GM21737 (cell line): Measurements from ENCODE around the gene HNRNPLL.

ENCODE experiments used
- ATAC-seq: cut with Tn5 transposase; IDR thresholded peaks from one replicate; pipeline ENCODE4 v1.9.1; 2021; ENCODE audit warnings: mild to moderate bottlenecking, moderate library complexity; ENCODE audit not compliant: unreplicated experiment

HNRNPLL gene

DNA sequence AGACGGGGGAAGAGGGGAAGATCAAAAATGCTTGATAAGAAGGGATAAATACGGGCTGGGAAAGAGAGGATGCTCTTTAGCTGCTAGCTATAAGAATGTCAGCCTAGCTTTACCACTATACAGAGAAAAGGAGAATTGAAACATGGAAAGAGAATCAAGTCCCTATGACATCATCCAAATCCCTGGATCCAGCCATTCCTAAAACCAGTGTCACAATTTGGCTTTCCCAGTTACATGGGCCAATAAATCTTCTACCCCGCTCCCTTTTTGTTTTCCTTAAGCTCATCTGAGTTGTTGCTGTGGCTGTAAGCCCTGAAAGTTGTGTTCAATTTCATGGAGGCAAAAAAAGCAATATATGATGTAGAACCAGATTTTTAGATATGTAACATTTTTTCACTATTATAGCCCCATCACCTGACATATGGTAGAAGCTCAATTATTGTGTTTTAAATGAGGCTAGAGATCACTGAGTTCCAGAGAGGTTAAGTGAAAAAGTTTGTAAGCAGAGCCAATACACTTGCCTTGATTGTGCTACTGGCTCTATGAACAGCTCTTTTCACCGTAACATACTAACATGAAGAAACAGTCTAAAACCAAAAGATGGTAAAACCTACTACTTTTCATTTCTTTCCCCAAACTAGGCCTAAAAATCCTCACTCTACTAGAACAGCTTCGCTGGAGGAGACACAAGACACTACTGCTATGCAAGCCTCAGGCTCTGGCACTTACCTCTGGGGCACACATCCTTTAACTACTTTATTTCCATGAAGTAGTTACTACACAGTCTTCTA, 4.3 kb downstream of the HNRNPLL start:
- ATAC-seq = no peak

DNA sequence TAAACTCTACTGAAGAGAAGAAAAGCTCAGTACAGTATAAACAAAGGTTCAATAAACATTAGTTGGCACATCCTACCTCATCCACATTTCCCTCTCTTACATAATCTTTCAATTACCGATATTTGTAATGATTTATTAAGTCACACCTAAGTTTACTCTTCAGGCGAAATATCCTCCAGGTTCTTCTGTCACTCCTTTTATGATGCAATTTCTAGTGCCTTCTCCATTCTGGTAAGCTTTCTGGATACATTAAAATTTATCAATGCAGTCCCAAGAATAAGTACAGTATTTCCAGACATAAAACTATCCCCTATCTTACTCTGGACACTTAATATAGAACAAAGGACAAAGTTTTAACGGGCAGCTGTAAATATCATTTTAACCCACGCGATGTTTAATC, 5.6 kb downstream of the HNRNPLL start:
- no peak for ATAC-seq

DNA sequence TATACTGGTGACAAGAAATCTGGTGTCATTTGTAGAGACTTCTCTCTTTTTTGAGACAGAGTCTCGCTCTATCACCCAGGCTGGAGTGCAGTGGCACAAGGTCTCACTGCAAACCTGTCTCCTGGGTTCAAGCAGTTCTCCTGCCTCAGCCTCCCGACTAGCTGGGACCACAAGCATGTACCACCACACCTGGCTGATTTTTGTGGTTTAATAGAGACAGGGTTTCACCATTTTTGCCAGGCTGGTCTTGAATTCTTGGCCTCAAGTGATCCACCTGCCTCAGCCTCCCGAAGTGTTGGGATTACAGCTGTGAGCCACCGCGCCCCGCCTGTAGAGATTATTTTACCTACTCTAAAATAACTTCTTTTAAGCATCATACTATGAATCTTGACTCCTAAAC, 6.5 kb downstream of the HNRNPLL start:
- no peak for ATAC-seq

DNA sequence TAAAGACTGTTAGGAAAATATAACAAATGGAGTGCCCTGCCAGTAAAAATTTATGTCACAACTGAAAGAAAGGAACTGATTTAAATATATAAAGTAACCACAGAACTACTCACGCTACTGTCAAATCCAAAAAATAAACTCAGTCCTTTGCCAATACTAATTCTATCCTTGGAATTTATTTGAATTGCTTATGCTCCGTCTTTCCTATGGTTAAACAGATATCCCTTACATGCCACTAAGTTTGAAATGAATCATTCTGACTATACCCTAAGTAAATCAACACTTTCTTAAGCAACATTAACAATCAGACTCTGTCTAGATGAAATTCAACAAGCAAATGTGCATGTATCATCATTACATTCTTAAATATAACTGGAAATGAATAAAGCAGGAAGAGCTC, 9.8 kb downstream of the HNRNPLL start:
- no peak for ATAC-seq

DNA sequence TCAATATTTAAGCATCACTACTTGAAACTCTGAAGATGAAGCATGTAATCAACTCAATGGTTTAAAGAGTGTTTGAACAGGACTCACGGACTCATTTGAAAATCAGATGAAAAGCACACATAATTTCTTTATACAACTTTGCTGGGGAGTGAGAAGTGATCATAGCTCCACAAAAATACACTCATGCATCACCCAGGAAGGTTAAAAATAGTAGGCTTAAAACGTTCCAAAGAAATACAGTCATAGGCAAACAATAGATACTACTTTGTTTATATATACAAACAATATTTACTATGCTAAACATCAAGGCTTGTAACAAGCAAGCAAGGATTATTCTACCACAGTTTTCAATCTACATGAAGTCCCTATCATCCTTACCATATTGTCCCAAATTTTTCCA, 11.6 kb downstream of the HNRNPLL start:
- no peak for ATAC-seq

DNA sequence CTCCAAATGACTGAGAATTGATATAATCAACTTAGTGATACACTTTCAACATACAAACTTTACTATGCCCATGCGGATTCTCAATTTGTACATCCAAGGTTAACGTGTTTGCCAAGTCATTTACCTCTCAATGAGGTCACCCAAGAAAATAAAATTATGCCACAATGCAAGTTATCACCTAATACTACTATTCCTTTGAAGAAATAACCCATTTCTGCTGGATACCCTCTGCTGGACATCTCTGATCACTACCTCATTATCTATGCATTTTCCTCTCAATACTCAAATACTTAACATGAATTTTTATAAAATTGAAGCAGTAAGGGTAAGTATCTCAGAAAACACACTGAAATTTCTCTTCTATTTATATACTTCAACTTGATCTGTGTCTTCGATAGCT, 12.7 kb downstream of the HNRNPLL start:
- ATAC-seq = no peak

DNA sequence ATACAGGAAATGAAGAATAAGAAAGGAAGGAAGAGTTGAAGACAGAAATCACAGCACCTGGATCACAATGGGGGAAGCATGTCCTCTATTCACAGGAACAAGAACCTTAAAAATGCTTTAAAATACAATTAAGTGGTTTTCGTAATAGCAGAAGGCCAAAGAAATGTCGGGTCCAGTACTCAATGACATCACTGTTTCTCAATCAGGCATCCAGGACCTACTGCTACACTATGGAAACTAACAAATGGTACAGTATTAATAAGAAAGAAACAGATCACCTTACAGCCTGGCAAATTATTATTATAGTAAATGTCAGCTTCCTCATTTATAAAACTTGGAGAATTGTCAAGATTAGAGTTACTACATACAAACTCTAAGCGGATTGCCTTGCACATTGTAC, 15.8 kb downstream of the HNRNPLL start:
- ATAC-seq = no peak

DNA sequence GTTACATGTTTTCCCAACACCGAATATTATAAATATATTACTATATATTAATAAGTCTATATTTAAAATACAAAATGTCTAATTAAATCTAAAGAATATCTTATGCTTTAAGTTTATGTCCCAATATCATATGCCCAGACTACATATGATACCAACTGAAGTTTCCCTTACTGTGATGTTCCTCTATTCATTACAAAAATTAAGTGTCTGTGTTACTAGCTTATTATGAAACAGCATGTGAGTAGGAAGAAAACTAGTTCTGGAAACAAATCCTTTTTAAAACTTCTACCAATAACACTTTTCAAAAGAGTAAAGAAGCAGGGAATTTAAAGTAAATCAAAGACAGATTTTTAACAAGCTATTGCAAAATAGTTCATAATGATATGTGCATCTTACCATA, 17.8 kb downstream of the HNRNPLL start:
- ATAC-seq = no peak

DNA sequence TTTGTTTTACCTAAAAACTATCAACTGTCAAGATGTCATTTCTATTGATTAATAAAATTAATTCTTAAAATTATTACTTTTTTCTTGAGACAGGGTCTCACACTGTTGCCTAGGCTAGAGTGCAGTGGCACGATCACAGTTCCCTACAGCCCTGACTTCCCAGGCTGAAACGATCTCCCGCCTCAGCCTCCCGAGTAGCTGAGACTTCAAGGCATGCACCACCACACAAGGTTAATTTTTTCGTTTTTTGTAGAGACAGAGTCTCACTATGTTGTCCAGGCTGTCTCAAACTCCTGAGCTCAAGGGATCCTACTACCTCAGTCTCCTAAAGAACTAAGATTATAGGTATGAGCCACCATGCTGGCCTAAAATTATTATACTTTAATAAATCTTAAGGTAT, 18.7 kb downstream of the HNRNPLL start:
- no peak for ATAC-seq

DNA sequence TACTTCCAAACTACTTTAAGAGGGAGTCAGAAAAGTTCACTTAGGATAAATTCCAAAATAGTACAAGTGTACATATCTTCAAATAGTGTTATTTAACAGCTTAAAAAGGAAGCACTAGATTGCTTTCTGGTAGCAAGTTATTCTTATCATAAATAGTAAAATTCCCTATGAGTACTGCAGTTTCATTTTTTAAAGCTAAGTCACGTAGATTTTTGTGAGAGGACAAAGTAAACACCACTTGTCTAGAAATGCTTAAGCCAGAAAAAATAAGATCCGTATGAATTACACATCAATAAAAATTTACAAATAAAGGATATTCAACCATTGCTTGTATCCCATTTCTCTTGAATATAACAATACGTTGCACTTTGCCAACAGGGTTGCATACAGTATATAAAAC, 19.2 kb downstream of the HNRNPLL start:
- ATAC-seq = no peak

DNA sequence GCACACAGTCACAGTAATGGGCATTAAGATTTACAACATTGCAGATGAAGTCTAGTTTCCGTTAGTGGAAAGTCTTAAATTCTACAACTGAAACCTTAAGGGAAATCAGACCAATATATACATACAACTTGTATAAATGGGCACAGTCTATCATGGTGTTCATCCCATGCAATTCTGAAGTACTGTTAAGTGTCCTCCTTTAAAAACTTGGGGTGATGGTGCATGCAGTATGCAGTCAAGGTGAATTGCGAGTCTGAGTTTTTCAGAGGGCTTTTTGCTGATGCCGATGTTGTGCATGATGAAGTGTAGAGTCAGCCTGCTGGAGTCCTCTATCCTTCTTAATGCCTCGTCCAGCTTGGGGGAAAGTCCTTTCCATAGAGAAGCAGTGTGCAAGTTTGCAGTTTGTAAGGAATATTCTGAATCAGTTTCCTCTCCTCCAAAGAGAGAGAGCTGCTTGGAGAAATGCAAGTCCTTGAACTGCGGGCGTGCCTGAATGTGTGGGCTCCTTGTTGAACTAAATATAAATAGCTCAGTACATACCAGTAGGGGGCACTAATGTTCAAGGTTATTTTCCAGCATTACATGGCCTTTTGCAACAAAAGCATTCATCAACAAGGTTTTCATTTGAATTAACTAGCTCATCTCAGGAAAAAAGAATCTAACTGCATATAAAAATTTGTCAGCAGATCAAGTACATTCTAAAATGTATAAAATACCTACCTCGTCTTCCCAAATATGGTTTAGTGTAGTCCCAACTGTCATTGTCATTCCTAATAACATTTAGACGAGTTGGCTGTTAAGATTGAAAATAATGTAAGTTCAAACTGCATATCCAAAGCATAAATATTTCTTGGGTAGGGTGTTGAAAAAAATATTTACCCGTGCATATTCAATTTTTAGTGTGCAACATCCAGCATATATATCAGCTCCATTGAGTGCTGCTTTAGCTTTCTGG, 21.3 kb downstream of the HNRNPLL start:
- ATAC-seq = no peak

DNA sequence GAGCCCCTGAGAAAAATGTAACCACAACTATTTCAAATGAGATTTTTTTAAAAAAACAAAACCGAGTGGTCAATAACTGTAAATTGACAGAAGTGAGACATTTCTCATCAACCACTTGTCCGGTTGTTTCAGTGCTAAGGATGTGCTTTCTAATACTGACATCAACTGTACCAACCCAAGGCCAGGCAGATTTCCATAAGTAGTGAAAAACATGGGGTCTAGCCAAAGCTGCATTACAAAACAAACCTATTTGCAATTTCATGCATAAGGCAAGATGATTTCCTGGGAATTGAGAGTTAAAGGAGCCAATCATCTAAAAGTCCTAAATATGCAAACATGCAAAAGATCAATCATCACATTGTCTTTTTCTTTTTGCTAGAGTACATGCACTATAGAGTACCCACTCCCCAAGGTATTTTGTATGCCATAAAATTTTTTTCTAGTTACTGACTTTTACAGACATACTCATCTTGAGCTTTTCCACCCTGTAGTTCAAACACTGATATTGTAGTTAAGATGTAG, 22.6 kb downstream of the HNRNPLL start:
- no peak for ATAC-seq

DNA sequence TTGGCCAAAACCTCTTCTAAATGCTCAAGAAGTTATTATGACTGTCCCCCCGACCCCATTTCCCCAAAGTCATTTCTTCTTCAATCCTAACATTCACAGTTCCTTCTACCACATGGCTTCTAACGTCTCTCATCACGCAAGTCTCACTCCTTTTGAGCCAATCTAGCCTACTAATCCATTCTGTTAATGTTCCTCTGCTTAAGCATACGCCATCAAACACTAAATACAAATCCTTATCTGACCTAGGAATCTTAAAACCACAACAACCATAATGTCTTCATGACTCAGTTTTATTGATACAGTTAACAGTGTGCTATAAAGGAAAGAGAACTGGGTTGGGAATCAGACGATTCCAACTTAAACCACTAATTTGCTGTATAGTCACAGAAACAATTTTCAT, 23.9 kb downstream of the HNRNPLL start:
- ATAC-seq = no peak

DNA sequence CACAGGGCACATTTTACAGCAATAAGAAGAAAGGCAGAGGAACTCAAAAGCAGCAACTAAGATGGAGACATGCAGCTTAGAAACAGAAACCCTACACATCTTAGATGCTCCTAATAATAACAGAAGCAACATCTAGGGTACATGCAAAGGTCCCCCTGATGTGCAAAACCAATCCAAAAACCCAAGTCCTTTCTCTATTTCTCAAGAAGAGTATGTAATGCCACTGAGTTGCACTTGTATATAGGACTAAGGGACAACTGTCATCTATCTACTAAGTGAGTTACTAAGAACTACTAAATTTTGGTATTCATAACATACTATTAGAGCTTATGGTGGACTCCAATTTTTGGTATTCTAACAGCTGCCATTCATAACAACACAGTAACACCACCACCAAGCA, 28.4 kb downstream of the HNRNPLL start:
- no peak for ATAC-seq

DNA sequence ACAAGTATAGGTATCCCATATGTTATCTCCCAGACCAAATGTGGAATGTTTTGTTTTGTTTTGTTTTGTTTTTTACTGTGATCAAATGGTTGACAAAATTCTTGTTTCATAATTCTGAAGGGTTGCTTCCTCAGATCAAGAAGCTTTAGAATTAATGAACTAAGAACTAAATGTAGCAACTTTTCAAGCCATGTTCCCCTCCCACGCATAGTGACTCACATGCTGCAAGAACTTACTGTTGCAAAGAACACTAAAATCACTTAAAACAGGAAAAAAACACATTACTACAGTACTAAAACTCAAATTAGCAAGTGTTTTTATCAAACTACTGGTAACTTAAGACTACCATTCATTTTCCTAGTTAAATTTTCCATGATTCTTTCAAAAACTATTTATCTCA, 30.6 kb downstream of the HNRNPLL start:
- ATAC-seq = no peak

DNA sequence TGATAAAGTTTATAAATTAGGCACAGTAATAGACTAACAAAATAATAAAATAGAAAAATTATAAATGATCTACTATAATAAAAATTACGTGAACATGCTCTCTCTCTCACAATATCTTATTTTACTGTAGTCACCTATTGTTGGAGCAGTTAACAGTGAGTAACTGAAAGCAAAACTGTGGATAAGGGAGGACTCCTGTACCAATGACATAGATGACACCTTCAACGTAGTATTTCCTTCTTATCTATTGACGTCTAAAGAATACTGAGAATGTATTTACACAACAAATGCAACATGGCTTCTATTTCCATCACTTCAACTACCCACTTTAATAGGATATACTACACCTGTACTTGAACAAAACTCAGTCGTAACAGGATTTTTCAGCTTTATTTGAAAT, 31.5 kb downstream of the HNRNPLL start:
- no peak for ATAC-seq

DNA sequence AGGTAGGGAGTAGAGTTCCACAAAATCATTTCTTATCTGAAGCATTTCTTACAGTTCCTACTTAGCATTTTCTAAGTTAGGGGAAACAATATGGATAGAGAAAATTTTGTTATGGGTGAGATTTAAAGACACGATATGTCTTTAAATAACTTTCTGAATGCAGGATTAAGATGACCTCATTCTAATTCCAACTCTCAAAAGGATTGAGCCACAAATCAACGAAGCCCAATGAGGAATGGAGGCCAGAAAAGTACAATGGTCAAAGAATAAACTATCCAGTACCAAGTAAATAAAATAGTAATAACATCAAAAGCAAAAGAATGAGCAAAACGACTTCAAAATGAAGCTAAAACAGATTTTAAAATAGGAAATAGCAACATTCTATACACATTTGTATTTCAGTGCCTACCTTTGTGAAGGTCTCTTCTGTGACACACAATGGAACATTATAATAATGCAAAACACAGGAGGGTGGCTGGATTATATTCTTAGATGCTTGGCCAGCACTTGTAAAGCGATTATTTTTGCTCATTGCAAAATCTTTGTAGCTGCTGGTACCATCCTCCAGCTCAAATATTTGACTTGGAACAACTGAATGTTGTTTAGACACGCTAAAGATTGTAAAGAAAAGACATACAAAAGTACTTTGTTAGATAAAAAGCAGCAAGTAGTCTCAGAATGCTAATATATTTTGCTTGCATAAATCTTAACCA, 33.8 kb downstream of the HNRNPLL start:
- no peak for ATAC-seq

DNA sequence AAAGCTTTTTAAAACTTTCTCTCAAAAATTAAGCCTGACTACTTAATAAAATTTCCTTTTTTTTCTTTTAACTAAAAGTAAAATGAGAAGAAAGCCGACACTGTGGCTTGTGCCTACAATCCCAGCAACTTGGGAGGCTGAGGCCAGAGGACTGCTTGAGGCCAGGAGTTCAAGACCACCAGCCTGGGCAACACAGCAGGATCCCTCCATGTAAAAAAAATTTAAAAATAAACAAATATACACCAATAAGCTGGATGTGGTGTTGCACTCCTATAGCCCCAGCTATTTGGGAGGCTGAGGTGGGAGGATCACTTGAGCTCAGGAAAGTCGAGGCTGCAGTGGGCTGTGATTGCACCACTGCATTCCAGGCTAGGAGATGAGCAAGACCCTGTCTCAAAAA, 37.4 kb downstream of the HNRNPLL start:
- ATAC-seq = no peak

DNA sequence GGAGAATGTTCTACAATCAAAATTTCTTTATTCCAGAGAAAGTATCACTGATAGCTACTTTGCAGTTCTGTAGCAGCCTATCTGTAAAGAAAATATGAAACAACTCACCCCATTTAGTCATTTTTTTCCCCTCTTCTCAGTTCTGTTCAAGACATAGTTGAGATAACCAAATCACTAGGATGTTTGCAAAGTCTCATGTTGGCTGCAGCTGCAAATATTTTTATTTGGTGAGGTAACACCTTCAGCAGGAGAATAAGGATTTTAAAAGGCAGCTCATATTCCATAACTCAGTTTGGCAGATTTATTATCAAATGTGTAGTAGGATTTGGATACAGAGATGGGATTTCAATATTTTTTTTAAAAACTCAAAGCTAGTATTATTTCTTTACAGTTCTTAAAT, 41.0 kb downstream of the HNRNPLL start:
- ATAC-seq = no peak

DNA sequence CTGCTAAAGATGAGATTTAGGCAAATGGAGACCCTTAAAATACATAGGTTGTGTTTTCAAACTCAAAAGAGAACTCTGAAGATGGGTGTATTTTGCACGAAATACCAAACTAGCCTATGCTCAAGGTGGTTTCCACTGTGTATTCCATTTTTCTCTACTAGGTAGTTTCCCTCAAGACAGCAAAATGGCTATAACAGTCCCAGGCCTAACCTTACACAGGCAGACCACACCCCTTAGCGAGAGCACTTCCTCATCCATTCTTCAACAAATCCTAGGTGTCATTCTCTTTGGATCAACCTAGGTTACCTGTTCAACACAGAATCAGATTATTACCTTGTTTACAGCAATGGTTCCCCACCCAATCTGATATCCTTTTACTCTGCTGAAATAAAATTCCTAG, 42.6 kb downstream of the HNRNPLL start:
- ATAC-seq = no peak

DNA sequence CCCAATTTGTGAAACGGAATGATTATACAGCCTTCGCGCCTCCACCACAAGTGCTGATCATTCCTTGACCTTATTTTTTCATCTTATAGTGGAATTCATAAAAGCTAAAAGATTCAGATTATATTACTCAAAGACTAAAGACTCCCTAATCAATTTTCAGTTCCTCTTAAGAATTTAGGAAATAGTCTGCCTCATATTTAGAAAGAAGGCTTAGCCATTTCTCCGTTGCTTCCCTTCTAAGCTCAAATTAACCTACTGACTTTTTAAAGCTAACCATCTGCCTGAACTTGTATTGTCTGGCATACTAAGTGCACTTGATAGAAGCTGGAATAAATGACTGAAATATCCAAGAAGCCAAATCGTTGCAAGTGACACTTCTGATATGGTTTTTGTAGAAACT, 44.7 kb downstream of the HNRNPLL start:
- ATAC-seq = no peak
